ENCODE data around the gene CYP4V2. TPM values are rescaled to one million over a fixed set of nuclear protein-coding genes. Genes with fewer than 3 reads are reported as not detected.
A peak's percentile ranks its signal among the peaks of the same experiment; 100 is the strongest.

The CYP4V2 gene
- total RNA-seq, 1 donor from 2014 or later: 14.3 TPM

GRCh38 chr4:186221624-186222023, 30.3 kb downstream of the CYP4V2 start:
- no peaks in the 10 kb centered on the region for H3K36me3 ChIP-seq
- intact Hi-C loops (cut with DNase I): no loop called here
- H3K4me1 ChIP-seq: no peaks in the 10 kb centered on the region
- TF ChIP-seq CTCF (IDR thresholded peaks at IDR 0.05): no peak
- DNase-seq (ENCODE audit: low spot score in 2 of 2): no peak
- no peak overlapping the region for H3K27ac ChIP-seq
- H3K27me3 ChIP-seq: no peaks in the 10 kb centered on the region
- H3K4me3 ChIP-seq: no peak overlapping the region
- H3K9me3 ChIP-seq: peaks cover 3 to 14% of the 10 kb centered on the region in 2 donors

- Histone ChIP-seq H3K9me3 (peaks cover 3 to 15% of the 10 kb centered on the region in 2 donors), H3K27me3 (no peaks in the 10 kb centered on the region), H3K27ac (no peak overlapping the region), H3K4me1 (no peaks in the 10 kb centered on the region), H3K4me3 (no peak overlapping the region), H3K36me3 (no peaks in the 10 kb centered on the region)
- no peak for DNase-seq (ENCODE audit: low spot score in 2 of 2)
- intact Hi-C loops (cut with DNase I): no loop called here
- TF ChIP-seq CTCF (IDR thresholded peaks at IDR 0.05): no peak
These were observed 34.5 kb downstream of the CYP4V2 start for GRCh38 chr4:186225848-186226247.

GRCh38 chr4:186226521-186227189, 35.3 kb downstream of the CYP4V2 start:
- no peaks in the 10 kb centered on the region for H3K36me3 ChIP-seq
- no peak for DNase-seq (ENCODE audit: low spot score in 2 of 2)
- no peaks in the 10 kb centered on the region for H3K27me3 ChIP-seq
- intact Hi-C loops (cut with DNase I): no loop called here
- H3K4me3 ChIP-seq: no peak overlapping the region
- H3K27ac ChIP-seq: no peak overlapping the region
- H3K9me3 ChIP-seq: peaks cover 3 to 15% of the 10 kb centered on the region in 2 donors
- H3K4me1 ChIP-seq: no peaks in the 10 kb centered on the region
- no peak for TF ChIP-seq CTCF (IDR thresholded peaks at IDR 0.05)

- Histone ChIP-seq H3K36me3 (no peaks in the 10 kb centered on the region), H3K9me3 (peaks cover 3 to 15% of the 10 kb centered on the region in 2 donors), H3K27me3 (no peaks in the 10 kb centered on the region), H3K4me1 (no peaks in the 10 kb centered on the region), H3K4me3 (peak within 1 kb of the TSS in 1 of 2 donors; percentile 33), H3K27ac (no peak within 1 kb of the TSS)
- TF ChIP-seq CTCF (IDR thresholded peaks at IDR 0.05): no peak
- intact Hi-C loops (cut with DNase I): no loop called here
- DNase-seq (ENCODE audit: low spot score in 2 of 2): no peak
These were observed 35.9 kb downstream of the CYP4V2 start, which contains the start of gene KLKB1 for GRCh38 chr4:186227221-186227620. Gene KLKB1 (plus strand): TSS chr4:186227507. CDS start chr4:186228196, 689 bp downstream.

GRCh38 chr4:186227744-186228513, 36.6 kb downstream of the CYP4V2 start:
- peak overlapping the region in 1 of 2 donors; percentile 33 for H3K4me3 ChIP-seq
- H3K4me1 ChIP-seq: no peaks in the 10 kb centered on the region
- no peak overlapping the region for H3K27ac ChIP-seq
- intact Hi-C loops (cut with DNase I): no loop called here
- peaks cover 3 to 15% of the 10 kb centered on the region in 2 donors for H3K9me3 ChIP-seq
- no peak for TF ChIP-seq CTCF (IDR thresholded peaks at IDR 0.05)
- no peaks in the 10 kb centered on the region for H3K36me3 ChIP-seq
- H3K27me3 ChIP-seq: no peaks in the 10 kb centered on the region
- no peak for DNase-seq (ENCODE audit: low spot score in 2 of 2)
